Measurements from ENCODE around the gene RSBN1L.
"Not testable (repeated sequence)": the region's sequence is repeated elsewhere in the genome, so short reads cannot be mapped to it uniquely, and the experiment has no call there.

RSBN1L gene

GRCh38 chr7:77696057-77696642 lies at the start of gene RSBN1L:
Gene RSBN1L, plus strand, starts transcription at chr7:77696459. Its CDS starts 11 bp downstream, at chr7:77696470.
- DNase-seq: peak; percentile 99

GRCh38 chr7:77648742-77649338 lies 47.4 kb upstream of the RSBN1L start:
- no peak for DNase-seq

GRCh38 chr7:77649716-77650349 lies 46.4 kb upstream of the RSBN1L start:
- no peak for DNase-seq

DNA sequence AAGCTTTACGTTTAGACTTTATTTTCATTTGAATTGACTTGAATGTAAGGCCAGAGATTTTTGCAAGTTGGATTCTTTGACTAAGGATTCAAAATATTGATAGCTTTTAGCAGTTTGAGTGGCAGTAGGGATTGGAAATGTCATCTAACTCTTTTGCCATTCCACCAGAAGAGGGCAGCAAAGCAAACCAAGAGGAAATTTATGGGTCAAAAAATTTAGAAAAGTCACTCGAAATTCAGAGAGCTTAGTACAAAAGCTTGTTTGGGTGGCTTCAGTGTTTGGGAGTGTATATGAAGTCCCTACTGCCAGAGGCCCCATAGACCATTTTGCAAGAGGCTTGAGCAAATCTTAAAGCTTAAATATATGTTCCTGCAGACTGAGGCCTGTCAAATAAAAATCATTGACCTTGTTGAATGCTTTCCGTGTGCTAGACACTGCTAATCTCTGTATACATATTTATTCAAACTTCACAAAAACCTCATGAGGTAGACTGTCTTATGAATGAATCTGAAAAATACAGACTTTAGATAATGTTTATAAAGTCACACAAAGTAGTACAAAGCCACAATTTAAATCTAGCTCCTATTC lies 44.6 kb upstream of the RSBN1L start:
- DNase-seq: peak; percentile 67

DNA sequence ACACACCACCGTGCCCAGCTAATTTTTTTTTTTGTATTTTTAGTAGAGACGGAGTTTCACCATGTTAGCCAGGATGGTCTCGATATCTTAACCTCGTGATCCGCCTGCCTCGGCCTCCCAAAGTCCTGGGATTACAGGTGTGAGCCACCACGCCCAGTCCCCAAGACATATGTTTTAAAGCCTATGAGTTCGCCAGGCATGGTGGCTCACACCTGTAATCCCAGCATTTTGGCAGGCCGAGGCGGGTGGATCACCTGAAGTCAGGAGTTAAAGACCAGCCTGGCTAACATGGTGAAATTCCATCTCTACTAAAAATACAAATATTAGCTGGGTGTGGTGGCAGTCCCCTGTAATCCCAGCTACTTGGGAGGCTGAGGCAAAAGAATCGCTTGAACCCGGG lies 43.4 kb upstream of the RSBN1L start:
- DNase-seq: not testable (repeated sequence)

- DNase-seq: peak; percentile 36
These were observed 42.7 kb upstream of the RSBN1L start for GRCh38 chr7:77653572-77653971.

DNA sequence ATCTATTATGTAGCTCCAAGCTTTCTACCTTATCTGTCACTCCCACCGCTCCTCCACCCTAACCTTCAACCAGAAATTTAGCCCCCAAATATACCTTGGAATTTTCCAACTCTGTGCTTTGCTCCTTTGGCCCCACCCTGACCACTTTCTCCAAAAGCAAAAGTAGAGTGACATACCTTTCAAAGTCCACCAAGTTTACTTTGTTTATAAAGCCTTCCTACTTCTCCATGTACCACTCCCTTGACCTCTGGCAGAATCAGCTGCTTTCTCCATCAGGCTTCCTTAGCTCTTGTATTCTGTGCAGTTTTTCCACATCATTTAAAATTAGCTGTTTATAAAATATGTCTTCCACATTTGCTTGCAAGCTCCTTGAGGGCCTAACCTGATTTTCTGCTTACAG lies 40.9 kb upstream of the RSBN1L start:
- DNase-seq: no peak

GRCh38 chr7:77655836-77656455 lies 40.3 kb upstream of the RSBN1L start:
- no peak for DNase-seq

- peak; percentile 82 for DNase-seq
These were observed 38.6 kb upstream of the RSBN1L start for GRCh38 chr7:77657427-77658224.

GRCh38 chr7:77658928-77659327 lies 37.3 kb upstream of the RSBN1L start:
- no peak for DNase-seq

DNA sequence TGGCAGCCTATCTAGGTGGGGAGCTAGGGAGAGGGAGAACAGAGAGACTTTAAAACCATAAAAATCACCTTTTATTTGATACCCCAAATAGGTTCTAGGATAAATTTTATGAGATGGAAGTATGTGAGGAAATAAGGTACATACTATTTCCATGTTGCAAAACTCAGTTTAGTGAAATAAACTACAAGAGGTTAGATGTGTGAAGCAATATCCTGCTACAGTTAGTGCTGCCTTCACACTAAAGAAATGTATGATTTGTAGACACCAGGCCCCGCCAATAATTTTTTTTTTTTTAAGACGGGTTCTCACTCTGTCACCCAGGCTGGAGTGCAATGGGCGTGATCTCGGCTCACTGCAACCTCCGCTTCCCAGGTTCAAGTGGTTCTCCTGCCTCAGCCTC lies 34.4 kb upstream of the RSBN1L start:
- DNase-seq: no peak

GRCh38 chr7:77662869-77663268 lies 33.4 kb upstream of the RSBN1L start:
- DNase-seq: no peak

DNA sequence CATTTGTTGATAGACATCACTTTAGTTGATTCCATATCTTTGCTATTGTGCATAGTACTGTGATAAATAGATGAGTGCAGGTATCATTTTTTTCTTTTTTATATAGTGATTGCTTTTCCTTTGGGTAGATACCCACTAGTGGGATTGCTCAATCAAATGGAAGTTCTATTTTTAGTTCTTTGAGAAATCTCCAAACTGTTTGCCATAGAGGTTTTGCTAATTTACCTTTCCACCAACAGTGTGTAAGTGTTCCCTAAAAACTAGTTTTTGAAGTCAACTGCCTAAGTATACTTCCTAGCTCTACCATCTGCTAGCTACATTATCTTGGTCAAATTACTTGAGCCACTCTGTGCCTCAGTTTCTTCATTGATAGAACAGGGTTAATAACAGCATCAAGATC lies 31.5 kb upstream of the RSBN1L start:
- no peak for DNase-seq

- no peak for DNase-seq
These were observed 31.1 kb upstream of the RSBN1L start for GRCh38 chr7:77665161-77665560.

DNA sequence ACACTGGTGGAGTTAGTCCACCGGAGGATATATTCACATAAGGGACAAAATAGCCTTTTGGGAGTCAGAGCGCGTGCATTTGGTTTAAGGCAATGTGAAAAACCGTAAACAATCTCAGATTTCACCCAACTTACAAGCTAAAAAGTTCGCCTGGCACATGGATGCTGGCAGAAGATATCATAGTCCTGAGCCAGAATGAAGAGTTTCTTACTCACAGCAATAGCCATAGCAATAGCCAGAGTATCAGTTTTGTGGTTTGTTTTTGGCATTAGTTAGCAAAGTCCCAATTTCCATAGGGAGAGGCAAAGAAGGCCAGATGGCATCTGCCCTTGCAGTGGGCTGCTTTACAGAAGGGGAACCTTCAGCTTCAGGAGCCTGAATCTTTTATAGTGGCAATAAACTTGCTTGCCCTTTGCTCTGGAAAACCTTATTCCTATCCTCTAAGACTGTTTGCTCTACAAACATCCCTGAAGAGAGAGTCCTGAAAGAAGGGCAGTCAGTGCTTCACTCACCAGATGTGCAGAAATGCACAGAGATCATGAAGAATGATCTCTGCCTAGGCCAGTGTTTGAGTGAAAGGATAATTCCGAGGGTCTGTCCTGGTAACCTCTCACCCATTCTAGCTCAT lies 28.7 kb upstream of the RSBN1L start:
- peak; percentile 31 for DNase-seq

GRCh38 chr7:77674878-77675277 lies 21.4 kb upstream of the RSBN1L start:
- DNase-seq: peak; percentile 30

- DNase-seq: no peak
These were observed 16.7 kb upstream of the RSBN1L start for GRCh38 chr7:77679608-77680007.

DNA sequence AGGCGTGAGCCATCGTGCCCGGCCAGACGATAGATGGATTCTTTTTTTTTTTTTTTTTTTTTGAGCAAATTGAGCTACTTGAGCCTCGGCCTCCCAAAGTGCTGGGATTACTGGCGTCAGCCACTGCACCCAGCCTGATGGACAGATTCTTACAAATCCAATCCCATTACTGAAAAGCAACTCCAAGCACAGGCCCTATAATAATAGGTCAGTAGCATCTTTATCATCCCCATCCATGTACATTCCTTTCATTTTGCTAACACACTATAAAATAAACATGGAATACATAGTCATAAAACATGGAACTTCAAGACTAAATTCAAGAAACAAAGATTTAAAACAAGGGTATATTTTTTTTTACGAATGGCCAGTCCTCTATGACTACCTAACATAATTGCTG lies 16.0 kb upstream of the RSBN1L start:
- no peak for DNase-seq

- DNase-seq: no peak
These were observed 12.2 kb upstream of the RSBN1L start for GRCh38 chr7:77684030-77684429.

GRCh38 chr7:77685233-77685632 lies 11.0 kb upstream of the RSBN1L start:
- DNase-seq: peak; percentile 80

DNA sequence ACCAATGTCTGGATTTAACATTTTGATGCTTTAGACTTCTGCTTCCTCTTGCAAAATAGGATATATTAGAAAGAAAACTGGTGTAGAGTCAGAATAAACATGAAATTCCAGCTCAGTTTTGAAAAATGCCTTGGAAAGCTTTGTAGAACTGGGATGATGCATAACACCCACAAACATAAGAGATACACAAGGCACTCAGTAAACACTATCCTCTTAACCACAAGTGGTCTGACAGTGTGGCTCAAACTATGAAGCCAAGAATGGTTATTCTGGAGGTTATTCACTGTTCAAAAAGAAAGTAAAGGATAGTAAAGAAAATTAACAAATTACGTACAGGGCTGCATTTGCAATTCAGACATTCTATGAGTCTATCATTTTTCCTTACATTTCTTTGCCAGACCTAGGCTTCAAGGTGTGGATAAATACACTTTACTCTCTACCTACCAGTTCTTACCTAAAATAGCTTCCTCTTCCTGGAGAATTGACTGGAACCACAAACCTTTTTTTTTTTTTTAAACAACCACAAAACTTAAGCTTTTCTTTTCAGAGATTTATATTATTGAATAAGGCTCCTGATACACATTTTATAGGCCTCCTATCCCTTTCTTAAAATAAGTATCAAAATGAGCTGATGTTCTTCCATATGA lies 9.0 kb upstream of the RSBN1L start:
- no peak for DNase-seq

GRCh38 chr7:77687747-77688144 lies 8.5 kb upstream of the RSBN1L start:
- DNase-seq: peak; percentile 74

All from NCI-H69 (cell line).